ENCODE measurements around the gene NLK. TPM values are rescaled to one million over a fixed set of nuclear protein-coding genes. Genes with fewer than 3 reads are reported as not detected.

The NLK gene
- total and polyA plus RNA-seq, 10 of the 15 experiments (the other 5 are each of a cell fraction or from before 2014, with no cell fraction given) = 5.0 to 22.9 (median 15.0) TPM

DNA sequence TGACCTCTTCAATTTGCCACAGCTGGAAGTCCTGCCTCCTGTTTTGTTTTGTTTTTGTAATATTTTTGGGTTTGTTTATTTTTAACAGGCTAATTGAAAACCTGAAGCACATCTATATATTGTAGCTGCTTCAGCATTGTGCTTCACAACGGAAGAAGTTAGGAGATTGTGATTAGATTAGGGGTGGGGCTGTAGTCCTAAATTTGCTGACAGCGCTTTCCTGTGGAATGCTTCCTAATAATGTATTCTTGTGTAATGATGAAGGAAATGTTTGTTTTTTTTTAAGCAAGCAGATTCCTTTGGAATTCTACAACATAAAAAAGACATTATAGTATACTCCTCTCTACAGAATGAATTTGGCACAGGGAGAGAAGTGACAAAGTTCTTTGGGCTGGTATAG is 70.1 kb downstream of the NLK start:
- in situ Hi-C loops (cut with MboI) = no loop called here
- DNase-seq (ENCODE audit: low read depth, low spot score) = no peak
- Histone ChIP-seq H2AFZ (ENCODE audit: control insufficient read depth, low read depth, low read length) (no peak overlapping the region), H3K9ac (ENCODE audit: control insufficient read depth, insufficient read depth, low read length) (no peak overlapping the region), H3K27ac (ENCODE audit: control insufficient read depth, insufficient read depth) (no peak overlapping the region), H3K9me3 (replicated peaks; ENCODE audit: control insufficient read depth, insufficient read depth, low read length) (no peaks in the 10 kb centered on the region; the same call in 1 of the 3 replicates), H3K4me1 (ENCODE audit: control insufficient read depth, insufficient read depth, low read length) (peaks cover 8% of the 10 kb centered on the region), H3K27me3 (replicated peaks in 1 of 2; ENCODE audit: control insufficient read depth in 2 of 2, insufficient read depth in 2 of 2, low read length in 1 of 2) (no peaks in the 10 kb centered on the region), H3K4me3 (no peak overlapping the region), H3K4me2 (ENCODE audit: control insufficient read depth, insufficient read depth) (no peak overlapping the region), H3K36me3 (ENCODE audit: control insufficient read depth in 2 of 2, insufficient read depth in 2 of 2, low read length in 1 of 2) (0 out of 4 replicates have a peak, but pooled peaks cover 0 to 3% of the 10 kb centered on the region in 2 experiments), H4K20me1 (ENCODE audit: control insufficient read depth, insufficient read depth) (no peaks in the 10 kb centered on the region), H3K79me2 (ENCODE audit: control insufficient read depth, insufficient read depth, low read length) (no peaks in the 10 kb centered on the region)
- intact Hi-C loops (cut with micrococcal nuclease; ENCODE audit: unreplicated experiment) = no loop called here
- WGBS (ENCODE audit: insufficient coverage, insufficient replicate concordance, low lambda C conversion rate, missing lambda C conversion rate) = 97% methylated on average over 2 of the region's 2 CpGs
- SMC1A ChIA-PET (ENCODE audit: uncharacterized antibody, unreplicated experiment) = interaction anchor here (0.5 to 1.8 kb wide), 6 partner anchors 9 to 297 kb away, joined by 3 to 12 read pairs (median 3); no protein-coding TSS in a partner anchor
- CTCF ChIA-PET = interaction anchor here (0.9 to 1.5 kb wide), 3 partner anchors 10 to 309 kb away, joined by 3 to 4 read pairs (median 3); no protein-coding TSS in a partner anchor
- ATAC-seq = no peak
- RAD21 ChIA-PET (ENCODE audit: unreplicated experiment) = interaction anchor here (0.7 kb wide), 1 partner anchor 21 kb away, joined by 3 read pairs; no protein-coding TSS in a partner anchor
- BruUV-seq (replicated peaks) = no TSS peak
- FAIRE-seq = no peak
- no peak for TF ChIP-seq ZNF384 (IDR thresholded peaks at IDR 0.05; ENCODE audit: borderline replicate concordance, low read depth, low read length)
- no peak for TF ChIP-seq SRF (IDR thresholded peaks at IDR 0.05; ENCODE audit: low read depth in 2 of 2, low read length in 2 of 2)
- no peak for TF ChIP-seq MXI1 (IDR thresholded peaks at IDR 0.05; ENCODE audit: low read depth, low read length)
- TF ChIP-seq POU2F2 (IDR thresholded peaks at IDR 0.05; ENCODE audit: borderline replicate concordance, low read depth, low read length) = no peak
- POLR2A ChIA-PET = no interaction called here

DNA sequence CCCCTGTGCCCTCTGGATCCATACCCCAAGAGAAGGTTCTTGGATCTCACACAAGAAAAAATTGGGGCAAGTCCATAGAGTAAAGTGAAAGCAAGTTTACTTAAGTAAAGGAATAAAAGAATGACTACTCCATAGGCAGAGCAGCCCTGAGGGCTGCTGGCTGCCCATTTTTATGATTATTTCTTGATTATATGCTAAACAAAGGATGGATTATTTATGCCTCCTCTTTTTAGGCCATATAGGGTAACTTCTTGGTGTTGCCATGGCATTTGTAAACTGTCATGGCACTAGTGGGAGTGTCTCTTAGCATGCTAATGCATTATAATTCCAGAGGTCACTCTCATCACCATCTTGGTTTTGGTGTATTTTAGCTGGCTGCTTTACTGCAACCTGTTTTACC is 70.8 kb downstream of the NLK start:
- BruUV-seq (replicated peaks) = no TSS peak
- no peak for DNase-seq (ENCODE audit: low read depth, low spot score)
- no peaks in the 10 kb centered on the region; the same call in 1 of the 3 replicates for H3K9me3 ChIP-seq (replicated peaks; ENCODE audit: control insufficient read depth, insufficient read depth, low read length)
- ChIA-PET POLR2A (no interaction called here), RAD21 (ENCODE audit: unreplicated experiment) (interaction anchor here (0.7 kb wide), 1 partner anchor 20 kb away, joined by 3 read pairs; no protein-coding TSS in a partner anchor), SMC1A (ENCODE audit: uncharacterized antibody, unreplicated experiment) (interaction anchor here (0.6 to 1.4 kb wide), 3 partner anchors 8 to 20 kb away, joined by 3 to 4 read pairs (median 3); no protein-coding TSS in a partner anchor), CTCF (no interaction called here)
- H4K20me1 ChIP-seq (ENCODE audit: control insufficient read depth, insufficient read depth) = no peaks in the 10 kb centered on the region
- peaks cover 8% of the 10 kb centered on the region for H3K4me1 ChIP-seq (ENCODE audit: control insufficient read depth, insufficient read depth, low read length)
- no peak overlapping the region for H3K9ac ChIP-seq (ENCODE audit: control insufficient read depth, insufficient read depth, low read length)
- no peak overlapping the region for H3K27ac ChIP-seq (ENCODE audit: control insufficient read depth, insufficient read depth)
- ATAC-seq = no peak
- FAIRE-seq = no peak
- no peak overlapping the region for H2AFZ ChIP-seq (ENCODE audit: control insufficient read depth, low read depth, low read length)
- H3K36me3 ChIP-seq (ENCODE audit: control insufficient read depth in 2 of 2, insufficient read depth in 2 of 2, low read length in 1 of 2) = 0 out of 4 replicates have a peak, but pooled peaks cover 0 to 3% of the 10 kb centered on the region in 2 experiments
- no peak overlapping the region for H3K4me3 ChIP-seq
- H3K4me2 ChIP-seq (ENCODE audit: control insufficient read depth, insufficient read depth) = no peak overlapping the region
- no peaks in the 10 kb centered on the region for H3K79me2 ChIP-seq (ENCODE audit: control insufficient read depth, insufficient read depth, low read length)
- no peaks in the 10 kb centered on the region for H3K27me3 ChIP-seq (replicated peaks in 1 of 2; ENCODE audit: control insufficient read depth in 2 of 2, insufficient read depth in 2 of 2, low read length in 1 of 2)
- in situ Hi-C loops (cut with MboI) = no loop called here
- intact Hi-C loops (cut with micrococcal nuclease; ENCODE audit: unreplicated experiment) = no loop called here
- TF ChIP-seq, protein P1, sequence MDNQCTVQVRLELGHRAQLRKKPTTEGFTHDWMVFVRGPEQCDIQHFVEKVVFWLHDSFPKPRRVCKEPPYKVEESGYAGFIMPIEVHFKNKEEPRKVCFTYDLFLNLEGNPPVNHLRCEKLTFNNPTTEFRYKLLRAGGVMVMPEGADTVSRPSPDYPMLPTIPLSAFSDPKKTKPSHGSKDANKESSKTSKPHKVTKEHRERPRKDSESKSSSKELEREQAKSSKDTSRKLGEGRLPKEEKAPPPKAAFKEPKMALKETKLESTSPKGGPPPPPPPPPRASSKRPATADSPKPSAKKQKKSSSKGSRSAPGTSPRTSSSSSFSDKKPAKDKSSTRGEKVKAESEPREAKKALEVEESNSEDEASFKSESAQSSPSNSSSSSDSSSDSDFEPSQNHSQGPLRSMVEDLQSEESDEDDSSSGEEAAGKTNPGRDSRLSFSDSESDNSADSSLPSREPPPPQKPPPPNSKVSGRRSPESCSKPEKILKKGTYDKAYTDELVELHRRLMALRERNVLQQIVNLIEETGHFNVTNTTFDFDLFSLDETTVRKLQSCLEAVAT (IDR thresholded peaks at IDR 0.05) = no peak
- TF ChIP-seq ZNF24 (IDR thresholded peaks at IDR 0.05) = no peak
- no peak for TF ChIP-seq POLR2A (IDR thresholded peaks at IDR 0.05; ENCODE audit: low read depth, low read length)
- TF ChIP-seq, protein P2, sequence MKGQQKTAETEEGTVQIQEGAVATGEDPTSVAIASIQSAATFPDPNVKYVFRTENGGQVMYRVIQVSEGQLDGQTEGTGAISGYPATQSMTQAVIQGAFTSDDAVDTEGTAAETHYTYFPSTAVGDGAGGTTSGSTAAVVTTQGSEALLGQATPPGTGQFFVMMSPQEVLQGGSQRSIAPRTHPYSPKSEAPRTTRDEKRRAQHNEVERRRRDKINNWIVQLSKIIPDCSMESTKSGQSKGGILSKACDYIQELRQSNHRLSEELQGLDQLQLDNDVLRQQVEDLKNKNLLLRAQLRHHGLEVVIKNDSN (IDR thresholded peaks at IDR 0.05; ENCODE audit: borderline replicate concordance, extremely low read length, insufficient read depth, low read depth, low read length) = no peak
- TF ChIP-seq GABPA (IDR thresholded peaks at IDR 0.05; ENCODE audit: low read depth) = no peak
- no peak for TF ChIP-seq POLR2AphosphoS2 (IDR thresholded peaks at IDR 0.05; ENCODE audit: low read depth, low read length)
- no peak for TF ChIP-seq SIN3A (IDR thresholded peaks at IDR 0.05; ENCODE audit: low read depth, low read length)
- no peak for TF ChIP-seq MEF2A (IDR thresholded peaks at IDR 0.05; ENCODE audit: insufficient read depth, low read depth, low read length)
- no peak for TF ChIP-seq SMARCA5 (IDR thresholded peaks at IDR 0.05)
- TF ChIP-seq, protein P3, sequence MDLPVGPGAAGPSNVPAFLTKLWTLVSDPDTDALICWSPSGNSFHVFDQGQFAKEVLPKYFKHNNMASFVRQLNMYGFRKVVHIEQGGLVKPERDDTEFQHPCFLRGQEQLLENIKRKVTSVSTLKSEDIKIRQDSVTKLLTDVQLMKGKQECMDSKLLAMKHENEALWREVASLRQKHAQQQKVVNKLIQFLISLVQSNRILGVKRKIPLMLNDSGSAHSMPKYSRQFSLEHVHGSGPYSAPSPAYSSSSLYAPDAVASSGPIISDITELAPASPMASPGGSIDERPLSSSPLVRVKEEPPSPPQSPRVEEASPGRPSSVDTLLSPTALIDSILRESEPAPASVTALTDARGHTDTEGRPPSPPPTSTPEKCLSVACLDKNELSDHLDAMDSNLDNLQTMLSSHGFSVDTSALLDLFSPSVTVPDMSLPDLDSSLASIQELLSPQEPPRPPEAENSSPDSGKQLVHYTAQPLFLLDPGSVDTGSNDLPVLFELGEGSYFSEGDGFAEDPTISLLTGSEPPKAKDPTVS (IDR thresholded peaks at IDR 0.05; ENCODE audit: low read depth, low read length) = no peak
- TF ChIP-seq YY1 (IDR thresholded peaks at IDR 0.05; ENCODE audit: low read depth, low read length) = no peak
- TF ChIP-seq ATF7 (IDR thresholded peaks at IDR 0.05; ENCODE audit: low read depth) = no peak

All from GM12878 (cell line).